Measurements from ENCODE around the gene PLCD1. TPM values are rescaled to one million over a fixed set of nuclear protein-coding genes. Genes with fewer than 3 reads are reported as not detected.

The PLCD1 gene
- total and polyA plus RNA-seq, 4 donors: 12.5 to 30.1 (median 26.4) TPM

GRCh38 chr3:38003817-38004414 is 25.5 kb downstream of the PLCD1 start:
- Histone ChIP-seq H3K9me3 (ENCODE audit: control insufficient read depth, insufficient read depth, low read length) (no peaks in the 10 kb centered on the region), H3K27me3 (ENCODE audit: control insufficient read depth, insufficient read depth, low read length) (no peaks in the 10 kb centered on the region), H3K4me1 (ENCODE audit: control insufficient read depth, insufficient read depth, low read length) (peaks cover 66% of the 10 kb centered on the region), H3K4me3 (ENCODE audit: low read depth, low read length) (no peak overlapping the region), H3K27ac (ENCODE audit: low read depth, low read length) (peak overlapping the region; percentile 92), H3K36me3 (ENCODE audit: control insufficient read depth, insufficient read depth, low read length) (peaks cover 80% of the 10 kb centered on the region)
- WGBS (ENCODE audit: insufficient coverage): 89% methylated on average over 11 of the region's 11 CpGs
- DNase-seq (ENCODE audit: low read depth in 4 of 6, low spot score in 6 of 6): no peak

GRCh38 chr3:38003371-38003816 is 26.0 kb downstream of the PLCD1 start:
- DNase-seq (ENCODE audit: low read depth in 4 of 6, low spot score in 6 of 6): peak in 3 of 6 donors; percentile 33 to 78 (median 68)
- Histone ChIP-seq H3K27ac (ENCODE audit: low read depth, low read length) (peak overlapping the region; percentile 92), H3K9me3 (ENCODE audit: control insufficient read depth, insufficient read depth, low read length) (no peaks in the 10 kb centered on the region), H3K27me3 (ENCODE audit: control insufficient read depth, insufficient read depth, low read length) (no peaks in the 10 kb centered on the region), H3K4me1 (ENCODE audit: control insufficient read depth, insufficient read depth, low read length) (peaks cover 71% of the 10 kb centered on the region), H3K36me3 (ENCODE audit: control insufficient read depth, insufficient read depth, low read length) (peaks cover 75% of the 10 kb centered on the region), H3K4me3 (ENCODE audit: low read depth, low read length) (no peak overlapping the region)
- no CpG with 5 or more reads among the region's 7 CpGs for WGBS (ENCODE audit: insufficient coverage)

- Histone ChIP-seq H3K36me3 (ENCODE audit: control insufficient read depth, insufficient read depth, low read length) (peaks cover 72% of the 10 kb centered on the region), H3K4me3 (ENCODE audit: low read depth, low read length) (no peak overlapping the region), H3K9me3 (ENCODE audit: control insufficient read depth, insufficient read depth, low read length) (no peaks in the 10 kb centered on the region), H3K27ac (ENCODE audit: low read depth, low read length) (no peak overlapping the region), H3K4me1 (ENCODE audit: control insufficient read depth, insufficient read depth, low read length) (peaks cover 75% of the 10 kb centered on the region), H3K27me3 (ENCODE audit: control insufficient read depth, insufficient read depth, low read length) (no peaks in the 10 kb centered on the region)
- 79% methylated on average over 7 of the region's 9 CpGs for WGBS (ENCODE audit: insufficient coverage)
- no peak for DNase-seq (ENCODE audit: low read depth in 4 of 6, low spot score in 6 of 6)
These were observed 26.5 kb downstream of the PLCD1 start for GRCh38 chr3:38002940-38003339.

DNA sequence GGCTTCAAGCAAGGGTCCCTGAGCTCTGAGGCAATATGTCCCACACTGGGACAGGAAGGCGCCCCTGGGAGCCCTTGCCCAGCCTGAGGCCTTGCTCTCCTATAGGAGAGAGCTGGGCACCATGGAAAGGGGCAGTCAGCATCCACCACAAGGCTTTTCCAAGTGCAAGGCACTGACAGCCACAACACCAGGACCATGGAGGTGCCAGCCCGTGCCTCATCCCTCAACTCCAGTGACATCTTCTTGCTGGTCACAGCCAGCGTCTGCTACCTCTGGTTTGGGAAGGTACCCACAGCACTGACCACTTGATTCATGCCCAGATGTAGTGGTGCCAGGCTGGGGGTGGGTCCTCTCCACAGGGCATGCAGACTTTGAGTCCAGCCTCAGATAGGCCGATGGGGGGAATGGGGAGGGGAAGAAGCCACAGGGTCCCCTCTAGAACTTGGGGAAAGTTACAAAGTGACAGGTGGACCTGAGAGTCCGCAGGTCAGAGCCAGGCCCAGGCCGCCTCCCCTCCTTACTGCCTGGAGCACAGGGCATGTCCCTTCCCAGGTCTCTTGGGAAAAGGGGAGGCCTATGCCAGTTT is 27.1 kb downstream of the PLCD1 start:
- Histone ChIP-seq H3K9me3 (ENCODE audit: control insufficient read depth, insufficient read depth, low read length) (no peaks in the 10 kb centered on the region), H3K27me3 (ENCODE audit: control insufficient read depth, insufficient read depth, low read length) (no peaks in the 10 kb centered on the region), H3K4me3 (ENCODE audit: low read depth, low read length) (no peak overlapping the region), H3K4me1 (ENCODE audit: control insufficient read depth, insufficient read depth, low read length) (peaks cover 79% of the 10 kb centered on the region), H3K27ac (ENCODE audit: low read depth, low read length) (no peak overlapping the region), H3K36me3 (ENCODE audit: control insufficient read depth, insufficient read depth, low read length) (peaks cover 72% of the 10 kb centered on the region)
- DNase-seq (ENCODE audit: low read depth in 4 of 6, low spot score in 6 of 6): no peak
- 89% methylated on average over 4 of the region's 6 CpGs for WGBS (ENCODE audit: insufficient coverage)

GRCh38 chr3:38001456-38002081 is 27.9 kb downstream of the PLCD1 start:
- H3K9me3 ChIP-seq (ENCODE audit: control insufficient read depth, insufficient read depth, low read length): no peaks in the 10 kb centered on the region
- no peaks in the 10 kb centered on the region for H3K27me3 ChIP-seq (ENCODE audit: control insufficient read depth, insufficient read depth, low read length)
- DNase-seq (ENCODE audit: low read depth in 4 of 6, low spot score in 6 of 6): no peak
- H3K27ac ChIP-seq (ENCODE audit: low read depth, low read length): no peak overlapping the region
- peaks cover 69% of the 10 kb centered on the region for H3K36me3 ChIP-seq (ENCODE audit: control insufficient read depth, insufficient read depth, low read length)
- no peak overlapping the region for H3K4me3 ChIP-seq (ENCODE audit: low read depth, low read length)
- H3K4me1 ChIP-seq (ENCODE audit: control insufficient read depth, insufficient read depth, low read length): peaks cover 79% of the 10 kb centered on the region
- WGBS (ENCODE audit: insufficient coverage): 90% methylated on average over 9 of the region's 9 CpGs

GRCh38 chr3:38000965-38001455 is 28.4 kb downstream of the PLCD1 start:
- WGBS (ENCODE audit: insufficient coverage): 74% methylated on average over 5 of the region's 6 CpGs
- Histone ChIP-seq H3K9me3 (ENCODE audit: control insufficient read depth, insufficient read depth, low read length) (no peaks in the 10 kb centered on the region), H3K27me3 (ENCODE audit: control insufficient read depth, insufficient read depth, low read length) (no peaks in the 10 kb centered on the region), H3K36me3 (ENCODE audit: control insufficient read depth, insufficient read depth, low read length) (peaks cover 64% of the 10 kb centered on the region), H3K4me1 (ENCODE audit: control insufficient read depth, insufficient read depth, low read length) (peaks cover 75% of the 10 kb centered on the region), H3K4me3 (ENCODE audit: low read depth, low read length) (no peak overlapping the region), H3K27ac (ENCODE audit: low read depth, low read length) (no peak overlapping the region)
- DNase-seq (ENCODE audit: low read depth in 4 of 6, low spot score in 6 of 6): no peak

- no peak overlapping the region for H3K27ac ChIP-seq (ENCODE audit: low read depth, low read length)
- peaks cover 58% of the 10 kb centered on the region for H3K36me3 ChIP-seq (ENCODE audit: control insufficient read depth, insufficient read depth, low read length)
- DNase-seq (ENCODE audit: low read depth in 4 of 6, low spot score in 6 of 6): no peak
- peaks cover 72% of the 10 kb centered on the region for H3K4me1 ChIP-seq (ENCODE audit: control insufficient read depth, insufficient read depth, low read length)
- H3K9me3 ChIP-seq (ENCODE audit: control insufficient read depth, insufficient read depth, low read length): no peaks in the 10 kb centered on the region
- 90% methylated on average over 6 of the region's 6 CpGs for whole genome bisulfite sequencing (ENCODE audit: insufficient coverage)
- no peak overlapping the region for H3K4me3 ChIP-seq (ENCODE audit: low read depth, low read length)
- no peaks in the 10 kb centered on the region for H3K27me3 ChIP-seq (ENCODE audit: control insufficient read depth, insufficient read depth, low read length)
These were observed 29.1 kb downstream of the PLCD1 start for GRCh38 chr3:38000242-38000916.

DNA sequence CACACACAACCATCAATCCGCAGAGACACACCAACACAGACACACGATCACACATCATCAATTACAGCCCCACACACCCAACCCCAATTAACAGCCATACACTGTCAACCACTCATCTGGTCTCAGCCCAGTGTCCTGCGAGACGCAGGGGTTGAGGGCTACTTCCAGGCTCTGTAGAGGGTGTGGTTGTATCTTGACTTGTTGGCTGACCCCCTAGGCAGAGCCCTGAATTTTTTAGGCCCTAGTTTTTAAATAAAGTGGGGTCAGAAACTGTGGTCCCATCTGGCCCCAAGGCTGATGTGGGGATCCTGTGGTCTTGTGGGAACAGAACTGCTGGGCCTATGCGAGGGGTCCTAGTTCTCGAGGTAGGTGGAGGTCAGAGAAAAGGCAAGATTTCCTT is 29.6 kb downstream of the PLCD1 start:
- no peak overlapping the region for H3K27ac ChIP-seq (ENCODE audit: low read depth, low read length)
- 100% methylated on average over 1 of the region's 6 CpGs for WGBS (ENCODE audit: insufficient coverage)

GRCh38 chr3:37997791-37998370 is 31.6 kb downstream of the PLCD1 start:
- WGBS (ENCODE audit: insufficient coverage): 88% methylated on average over 6 of the region's 6 CpGs
- Histone ChIP-seq H3K27me3 (ENCODE audit: control insufficient read depth, insufficient read depth, low read length) (no peaks in the 10 kb centered on the region), H3K36me3 (ENCODE audit: control insufficient read depth, insufficient read depth, low read length) (peaks cover 45% of the 10 kb centered on the region), H3K4me1 (ENCODE audit: control insufficient read depth, insufficient read depth, low read length) (peaks cover 57% of the 10 kb centered on the region), H3K4me3 (ENCODE audit: low read depth, low read length) (no peak overlapping the region), H3K27ac (ENCODE audit: low read depth, low read length) (peak overlapping the region; percentile 45), H3K9me3 (ENCODE audit: control insufficient read depth, insufficient read depth, low read length) (no peaks in the 10 kb centered on the region)
- no peak for DNase-seq (ENCODE audit: low read depth in 4 of 6, low spot score in 6 of 6)

More for the DNA sequence above, 29.6 kb downstream of the PLCD1 start:
- H3K4me3 ChIP-seq (ENCODE audit: low read depth, low read length): no peak overlapping the region
- H3K36me3 ChIP-seq (ENCODE audit: control insufficient read depth, insufficient read depth, low read length): peaks cover 58% of the 10 kb centered on the region
- H3K9me3 ChIP-seq (ENCODE audit: control insufficient read depth, insufficient read depth, low read length): no peaks in the 10 kb centered on the region
- no peaks in the 10 kb centered on the region for H3K27me3 ChIP-seq (ENCODE audit: control insufficient read depth, insufficient read depth, low read length)
- no peak for DNase-seq (ENCODE audit: low read depth in 4 of 6, low spot score in 6 of 6)
- peaks cover 67% of the 10 kb centered on the region for H3K4me1 ChIP-seq (ENCODE audit: control insufficient read depth, insufficient read depth, low read length)

All from spinal cord (tissue), 10 donors.